ENCODE measurements around the gene CACNA1D. TPM values are rescaled to one million over a fixed set of nuclear protein-coding genes. Genes with fewer than 3 reads are reported as not detected.

The CACNA1D gene
- total and polyA plus RNA-seq, 7 experiments from 2014 or later, result 0.61 to 2.0 (median 0.70) TPM; not detected in 4

DNA sequence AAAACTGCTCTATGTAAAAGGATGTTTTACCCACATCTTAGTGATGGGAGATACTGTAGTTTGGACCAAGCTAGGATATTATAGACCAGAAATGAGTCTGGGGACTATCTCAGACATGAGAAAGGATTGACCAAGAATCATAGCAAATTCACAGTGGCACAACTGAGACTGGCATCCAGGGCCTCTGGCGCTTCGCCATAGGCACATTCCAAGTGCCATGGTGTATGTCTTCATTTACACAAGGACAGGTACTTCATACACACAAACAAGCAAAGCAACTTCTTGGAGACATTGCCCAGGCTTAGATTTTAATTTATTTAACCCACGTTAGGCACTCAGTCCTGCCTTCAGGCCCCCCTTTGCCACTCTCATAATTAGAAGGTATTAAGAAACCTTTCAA lies 28.9 kb downstream of the CACNA1D start:
- ATAC-seq, result no peak

DNA sequence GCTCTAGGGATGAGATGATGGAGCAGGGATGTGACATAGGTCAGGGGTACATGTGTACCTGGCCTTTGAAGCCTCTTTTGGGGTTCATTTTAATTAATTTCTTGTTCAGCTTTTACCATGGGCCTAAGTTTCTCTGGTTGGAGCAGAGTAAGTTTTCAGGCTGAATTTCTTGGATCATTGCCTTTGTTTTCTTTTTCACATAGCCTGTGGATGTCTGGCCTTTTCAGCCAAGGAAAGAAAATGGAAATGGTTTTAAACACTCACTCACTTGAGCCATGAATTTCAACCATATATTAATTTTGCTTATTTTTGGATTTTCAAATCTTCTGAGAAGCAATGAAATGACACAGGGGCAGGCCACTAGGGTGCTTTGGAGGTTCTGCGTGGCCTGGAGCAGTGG lies 30.2 kb downstream of the CACNA1D start:
- H3K4me1 ChIP-seq (ENCODE audit: control insufficient read depth in 2 of 2, insufficient read depth in 2 of 2, low read length in 2 of 2), result no peaks in the 10 kb centered on the region
- intact Hi-C loops (cut with micrococcal nuclease), result no loop called here

More for the DNA sequence above, 28.9 kb downstream of the CACNA1D start:
- H3K4me3 ChIP-seq (ENCODE audit: low read length), result no peak overlapping the region
- H3K4me1 Mint-ChIP-seq, result no peaks in the 10 kb centered on the region
- no peaks in the 10 kb centered on the region for H3K36me3 ChIP-seq (ENCODE audit: control insufficient read depth in 2 of 3, insufficient read depth in 3 of 3, low read length in 3 of 3)
- H3K36me3 Mint-ChIP-seq, result no peaks in the 10 kb centered on the region
- H3K4me1 ChIP-seq (ENCODE audit: control insufficient read depth in 2 of 2, insufficient read depth in 2 of 2, low read length in 2 of 2), result no peaks in the 10 kb centered on the region
- intact Hi-C loops (cut with micrococcal nuclease), result no loop called here
- ChIA-PET CTCF (no interaction called here), POLR2A (no interaction called here)
- H3K27ac Mint-ChIP-seq, result no peak overlapping the region
- no peaks in the 10 kb centered on the region for H3K27me3 ChIP-seq (ENCODE audit: control insufficient read depth in 2 of 2, insufficient read depth in 2 of 2, low read length in 2 of 2)
- H3K27ac ChIP-seq (ENCODE audit: low read depth, low read length), result no peak overlapping the region
- H3K9me3 ChIP-seq (ENCODE audit: control insufficient read depth in 2 of 3, low read length in 3 of 3), result no peaks in the 10 kb centered on the region
- peaks cover 11 to 24% (median 18%) of the 10 kb centered on the region in 5 donors for H3K27me3 Mint-ChIP-seq
- no peak for DNase-seq
- H3K9me3 Mint-ChIP-seq, result no peaks in the 10 kb centered on the region
- no peak overlapping the region for H3K4me3 Mint-ChIP-seq

DNA sequence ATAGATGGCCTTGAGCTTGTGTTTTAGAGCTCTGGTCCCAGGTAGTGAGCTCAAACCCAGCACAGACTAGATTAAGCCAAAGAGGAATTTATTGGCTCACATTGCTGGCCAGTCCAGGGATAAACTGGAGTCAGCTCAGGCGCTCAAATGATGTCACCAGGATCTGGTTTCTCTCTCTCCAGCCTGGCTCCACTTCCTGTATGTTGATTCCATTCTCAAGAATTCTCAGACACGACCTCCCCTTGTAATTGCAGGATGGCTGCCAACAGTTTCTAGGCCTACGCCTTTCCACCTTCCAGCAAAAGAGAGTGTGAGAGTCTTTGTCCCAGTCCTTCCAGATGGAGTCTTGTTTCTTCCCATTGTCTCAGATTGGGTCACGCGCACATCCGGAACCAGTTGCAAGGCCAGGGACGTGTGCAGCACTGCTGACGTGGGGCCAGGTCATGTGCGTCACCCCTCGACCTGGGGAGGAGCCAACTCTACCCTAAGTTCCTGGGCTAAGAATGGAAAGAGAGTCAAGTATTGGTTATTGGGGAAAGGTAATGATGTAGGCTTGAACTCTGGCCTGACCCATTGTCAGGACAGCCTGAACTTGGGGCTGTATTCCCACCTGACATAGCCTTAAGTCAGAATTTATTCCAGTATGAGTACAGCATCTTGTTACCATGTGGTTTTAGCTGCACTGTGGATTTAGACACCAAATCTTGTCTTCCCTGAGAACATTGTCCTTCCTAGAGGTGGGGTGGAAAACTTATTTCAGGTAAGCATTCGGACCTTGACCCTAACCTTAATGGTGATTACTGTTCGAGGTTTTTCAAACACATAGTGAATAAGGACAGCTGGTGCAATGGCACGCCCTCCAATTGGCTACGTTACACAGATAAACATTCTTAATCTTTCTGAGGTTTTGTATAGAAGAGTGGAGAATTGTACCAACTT lies 31.6 kb downstream of the CACNA1D start:
- POLR2A ChIA-PET, result no interaction called here
- ATAC-seq (no peak), DNase-seq (no peak)
- Histone ChIP-seq H3K27ac (ENCODE audit: low read depth, low read length) (no peak overlapping the region), H3K4me3 (ENCODE audit: low read length) (no peak overlapping the region), H3K27me3 (ENCODE audit: control insufficient read depth in 2 of 2, insufficient read depth in 2 of 2, low read length in 2 of 2) (no peaks in the 10 kb centered on the region), H3K9me3 (ENCODE audit: control insufficient read depth in 2 of 3, low read length in 3 of 3) (no peaks in the 10 kb centered on the region), H3K36me3 (ENCODE audit: control insufficient read depth in 2 of 3, insufficient read depth in 3 of 3, low read length in 3 of 3) (no peaks in the 10 kb centered on the region), H3K4me1 (ENCODE audit: control insufficient read depth in 2 of 2, insufficient read depth in 2 of 2, low read length in 2 of 2) (no peaks in the 10 kb centered on the region)
- no peak overlapping the region for H3K27ac Mint-ChIP-seq
- CTCF ChIA-PET, result no interaction called here
- H3K9me3 Mint-ChIP-seq, result no peaks in the 10 kb centered on the region
- H3K27me3 Mint-ChIP-seq, result peaks cover 16 to 36% (median 26%) of the 10 kb centered on the region in 5 donors
- no peaks in the 10 kb centered on the region for H3K4me1 Mint-ChIP-seq
- H3K36me3 Mint-ChIP-seq, result no peaks in the 10 kb centered on the region
- no peak overlapping the region for H3K4me3 Mint-ChIP-seq
- intact Hi-C loops (cut with micrococcal nuclease), result no loop called here

More for the DNA sequence above, 30.2 kb downstream of the CACNA1D start:
- ATAC-seq (no peak), DNase-seq (no peak)
- no peaks in the 10 kb centered on the region for H3K4me1 Mint-ChIP-seq
- H3K9me3 Mint-ChIP-seq, result no peaks in the 10 kb centered on the region
- H3K36me3 ChIP-seq (ENCODE audit: control insufficient read depth in 2 of 3, insufficient read depth in 3 of 3, low read length in 3 of 3), result no peaks in the 10 kb centered on the region
- POLR2A ChIA-PET, result no interaction called here
- H3K27me3 ChIP-seq (ENCODE audit: control insufficient read depth in 2 of 2, insufficient read depth in 2 of 2, low read length in 2 of 2), result no peaks in the 10 kb centered on the region
- H3K4me3 ChIP-seq (ENCODE audit: low read length), result no peak overlapping the region
- no peak overlapping the region for H3K4me3 Mint-ChIP-seq
- H3K36me3 Mint-ChIP-seq, result no peaks in the 10 kb centered on the region
- H3K27me3 Mint-ChIP-seq, result peaks cover 15 to 30% (median 18%) of the 10 kb centered on the region in 5 donors
- H3K27ac Mint-ChIP-seq, result no peak overlapping the region
- CTCF ChIA-PET, result no interaction called here
- H3K9me3 ChIP-seq (ENCODE audit: control insufficient read depth in 2 of 3, low read length in 3 of 3), result no peaks in the 10 kb centered on the region
- H3K27ac ChIP-seq (ENCODE audit: low read depth, low read length), result no peak overlapping the region

DNA sequence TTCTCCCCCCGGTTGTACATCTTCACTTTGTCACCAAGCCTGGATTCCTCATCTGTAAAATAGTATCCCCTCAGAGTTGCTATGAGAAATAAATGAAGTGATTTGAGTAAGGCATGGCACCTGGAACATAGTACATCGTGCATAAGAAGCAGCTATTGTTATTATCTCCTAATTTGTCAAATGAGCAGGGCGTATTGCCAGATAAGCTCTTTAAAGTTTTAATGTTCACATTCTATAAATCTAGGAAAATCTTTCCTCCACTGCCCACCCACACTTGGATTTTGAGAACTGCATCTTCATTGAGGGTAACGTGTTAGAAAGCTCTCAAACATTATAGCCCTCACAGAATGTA lies 32.3 kb downstream of the CACNA1D start:
- Histone ChIP-seq H3K4me1 (ENCODE audit: control insufficient read depth in 2 of 2, insufficient read depth in 2 of 2, low read length in 2 of 2) (no peaks in the 10 kb centered on the region), H3K36me3 (ENCODE audit: control insufficient read depth in 2 of 3, insufficient read depth in 3 of 3, low read length in 3 of 3) (no peaks in the 10 kb centered on the region), H3K4me3 (ENCODE audit: low read length) (no peak overlapping the region), H3K27ac (ENCODE audit: low read depth, low read length) (no peak overlapping the region), H3K27me3 (ENCODE audit: control insufficient read depth in 2 of 2, insufficient read depth in 2 of 2, low read length in 2 of 2) (no peaks in the 10 kb centered on the region), H3K9me3 (ENCODE audit: control insufficient read depth in 2 of 3, low read length in 3 of 3) (no peaks in the 10 kb centered on the region)
- DNase-seq, result no peak
- ATAC-seq, result no peak
- Mint-ChIP-seq H3K4me1 (no peaks in the 10 kb centered on the region), H3K27ac (no peak overlapping the region), H3K9me3 (no peaks in the 10 kb centered on the region), H3K27me3 (peaks cover 13 to 38% (median 29%) of the 10 kb centered on the region in 5 donors), H3K36me3 (no peaks in the 10 kb centered on the region), H3K4me3 (no peak overlapping the region)
- POLR2A ChIA-PET, result no interaction called here
- intact Hi-C loops (cut with micrococcal nuclease), result no loop called here
- CTCF ChIA-PET, result no interaction called here

DNA sequence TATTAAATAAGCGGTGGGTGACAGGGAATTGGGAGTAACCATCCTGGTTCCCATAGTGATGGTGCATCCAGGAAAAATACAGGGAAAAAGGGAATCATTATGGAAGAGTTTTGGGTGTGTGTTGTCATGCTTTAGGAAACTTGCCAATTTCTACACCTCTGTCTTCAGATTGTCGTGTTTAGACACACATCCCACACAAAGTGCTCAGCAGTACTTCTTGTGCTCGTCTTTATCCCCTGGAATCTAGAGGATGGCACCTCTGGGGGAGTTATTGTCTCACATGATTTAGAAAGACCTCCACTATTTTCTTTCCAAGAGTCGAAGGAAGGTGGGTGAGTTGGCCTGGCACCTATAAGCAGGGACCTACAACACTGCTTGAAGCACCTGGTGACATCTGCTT lies 35.8 kb downstream of the CACNA1D start:
- POLR2A ChIA-PET, result no interaction called here
- H3K27me3 Mint-ChIP-seq, result peaks cover 9 to 45% (median 18%) of the 10 kb centered on the region in 5 donors

DNA sequence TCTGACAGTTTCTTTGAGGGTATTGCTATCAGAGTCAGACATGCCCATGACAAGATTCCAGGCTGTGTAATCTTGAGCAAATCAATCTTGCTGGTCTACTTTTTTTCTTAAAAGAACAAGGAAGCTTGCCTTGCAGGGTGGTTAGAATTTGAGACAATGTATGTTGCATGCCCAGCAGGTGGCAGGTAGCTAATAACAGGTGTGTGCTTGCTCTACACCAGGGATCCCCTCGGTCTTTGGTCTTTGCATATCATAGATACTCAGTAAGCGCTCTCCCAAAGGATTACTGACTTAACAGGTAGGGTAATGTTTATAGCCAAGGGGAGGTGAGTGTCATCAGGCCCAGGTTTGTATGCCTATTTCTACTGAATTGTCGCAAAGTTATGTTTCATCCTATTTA lies 37.3 kb downstream of the CACNA1D start:
- intact Hi-C loops (cut with micrococcal nuclease), result no loop called here
- Mint-ChIP-seq H3K9me3 (no peaks in the 10 kb centered on the region), H3K4me3 (no peak overlapping the region), H3K36me3 (no peaks in the 10 kb centered on the region), H3K27ac (no peak overlapping the region), H3K27me3 (peaks cover 6 to 44% (median 23%) of the 10 kb centered on the region in 5 donors), H3K4me1 (no peaks in the 10 kb centered on the region)
- CTCF ChIA-PET, result no interaction called here
- no peak overlapping the region for H3K27ac ChIP-seq (ENCODE audit: low read depth, low read length)
- no peak for DNase-seq
- ATAC-seq, result no peak
- no peaks in the 10 kb centered on the region for H3K27me3 ChIP-seq (ENCODE audit: control insufficient read depth in 2 of 2, insufficient read depth in 2 of 2, low read length in 2 of 2)
- POLR2A ChIA-PET, result no interaction called here
- no peaks in the 10 kb centered on the region for H3K36me3 ChIP-seq (ENCODE audit: control insufficient read depth in 2 of 3, insufficient read depth in 3 of 3, low read length in 3 of 3)
- H3K4me1 ChIP-seq (ENCODE audit: control insufficient read depth in 2 of 2, insufficient read depth in 2 of 2, low read length in 2 of 2), result no peaks in the 10 kb centered on the region
- H3K4me3 ChIP-seq (ENCODE audit: low read length), result no peak overlapping the region
- no peaks in the 10 kb centered on the region for H3K9me3 ChIP-seq (ENCODE audit: control insufficient read depth in 2 of 3, low read length in 3 of 3)

More for the DNA sequence above, 35.8 kb downstream of the CACNA1D start:
- H3K4me1 ChIP-seq (ENCODE audit: control insufficient read depth in 2 of 2, insufficient read depth in 2 of 2, low read length in 2 of 2), result no peaks in the 10 kb centered on the region
- Mint-ChIP-seq H3K4me3 (no peak overlapping the region), H3K4me1 (no peaks in the 10 kb centered on the region), H3K9me3 (no peaks in the 10 kb centered on the region), H3K36me3 (no peaks in the 10 kb centered on the region), H3K27ac (no peak overlapping the region)
- no peak for ATAC-seq
- no peak overlapping the region for H3K4me3 ChIP-seq (ENCODE audit: low read length)
- no peak overlapping the region for H3K27ac ChIP-seq (ENCODE audit: low read depth, low read length)
- H3K27me3 ChIP-seq (ENCODE audit: control insufficient read depth in 2 of 2, insufficient read depth in 2 of 2, low read length in 2 of 2), result no peaks in the 10 kb centered on the region
- intact Hi-C loops (cut with micrococcal nuclease), result no loop called here
- CTCF ChIA-PET, result no interaction called here
- DNase-seq, result no peak
- H3K36me3 ChIP-seq (ENCODE audit: control insufficient read depth in 2 of 3, insufficient read depth in 3 of 3, low read length in 3 of 3), result no peaks in the 10 kb centered on the region
- no peaks in the 10 kb centered on the region for H3K9me3 ChIP-seq (ENCODE audit: control insufficient read depth in 2 of 3, low read length in 3 of 3)

DNA sequence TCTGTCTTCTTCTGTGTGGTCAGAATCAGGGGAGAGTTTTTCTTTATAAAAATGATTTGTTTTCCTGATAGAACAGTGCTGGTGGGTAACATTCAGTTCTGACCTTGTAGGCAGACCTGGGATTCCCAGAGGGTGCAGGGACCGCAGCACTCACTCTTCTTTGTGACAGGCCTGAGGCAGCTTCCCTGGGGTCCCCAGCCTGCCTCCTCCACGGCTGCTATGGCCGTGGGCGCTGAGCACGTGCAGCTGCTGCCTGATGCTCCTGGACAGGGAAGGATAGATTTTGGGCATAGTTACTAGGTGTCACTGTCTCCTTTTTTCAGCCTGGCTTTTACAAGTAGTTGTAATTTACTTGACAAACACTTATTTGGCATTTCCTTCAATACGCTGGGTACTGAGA lies 39.1 kb downstream of the CACNA1D start:
- Mint-ChIP-seq H3K9me3 (no peaks in the 10 kb centered on the region), H3K4me3 (no peak overlapping the region), H3K27ac (no peak overlapping the region), H3K36me3 (no peaks in the 10 kb centered on the region), H3K4me1 (no peaks in the 10 kb centered on the region), H3K27me3 (peaks cover 8 to 45% (median 23%) of the 10 kb centered on the region in 5 donors)
- Histone ChIP-seq H3K4me3 (ENCODE audit: low read length) (no peak overlapping the region), H3K36me3 (ENCODE audit: control insufficient read depth in 2 of 3, insufficient read depth in 3 of 3, low read length in 3 of 3) (no peaks in the 10 kb centered on the region), H3K4me1 (ENCODE audit: control insufficient read depth in 2 of 2, insufficient read depth in 2 of 2, low read length in 2 of 2) (no peaks in the 10 kb centered on the region), H3K27me3 (ENCODE audit: control insufficient read depth in 2 of 2, insufficient read depth in 2 of 2, low read length in 2 of 2) (no peaks in the 10 kb centered on the region), H3K9me3 (ENCODE audit: control insufficient read depth in 2 of 3, low read length in 3 of 3) (no peaks in the 10 kb centered on the region), H3K27ac (ENCODE audit: low read depth, low read length) (no peak overlapping the region)
- ATAC-seq (no peak), DNase-seq (no peak)
- intact Hi-C loops (cut with micrococcal nuclease), result no loop called here
- CTCF ChIA-PET, result no interaction called here
- POLR2A ChIA-PET, result no interaction called here

All from naive thymus-derived CD4-positive, alpha-beta T cell (primary cell).